Thyroid gland (tissue), 4 donors: ENCODE results near the gene TCEAL2. TPM values are rescaled to one million over a fixed set of nuclear protein-coding genes. Genes with fewer than 3 reads are reported as not detected.

Source experiments
- DNase-seq, 2 donors: peaks; one replicate each; pipeline ENCODE4 v3.0.0-alpha.2; 2019
- H3K27ac ChIP-seq, 3 donors: fragments of 200-600 bp; sonication (generic); 1 replicate in 2 of 3; 2 replicates in 1 of 3; pipeline ENCODE4 v1.5.1; 2016 to 2019; ENCODE audit warnings: mild to moderate bottlenecking in 1 of 3, moderate library complexity in 1 of 3
- H3K27me3 ChIP-seq: fragments of 200-600 bp; sonication (generic); one replicate; pipeline ENCODE4 v1.5.1; 2019
- H3K36me3 ChIP-seq, 2 donors: fragments of 200-600 bp; sonication (generic); one replicate each; pipeline ENCODE4 v1.5.1; 2016 to 2019
- H3K4me1 ChIP-seq, 2 donors: fragments of 200-600 bp; sonication (generic); one replicate each; pipeline ENCODE4 v1.5.1; 2017 to 2019
- H3K4me3 ChIP-seq, 3 donors: fragments of 200-600 bp; sonication (generic); replicated peaks in 1 of 3; 1 replicate in 2 of 3; 2 replicates in 1 of 3; pipeline ENCODE4 v1.5.1; 2016; ENCODE audit warnings: mild to moderate bottlenecking in 1 of 3
- H3K9me3 ChIP-seq: fragments of 200-600 bp; sonication (generic); one replicate; pipeline ENCODE4 v1.5.1; 2017
- POLR2A ChIP-seq, 2 donors: fragments of 450-650 bp; IDR thresholded peaks; one replicate each; pipeline ENCODE4 v1.6.1; 2017; ENCODE audit warnings: antibody characterized with exemption in 2 of 2, mild to moderate bottlenecking in 2 of 2, moderate library complexity in 1 of 2
- WGBS, 2 donors: methylation state at CpG; one replicate each; pipeline ENCODE4 v1.1.5; 2017; 5-methylcytosine and 5-hydroxymethylcytosine counted together
- intact Hi-C: fragments of 100-400 bp; cut with DNase I; formaldehyde crosslinking; loops from one replicate; pipeline ENCODE4 v1.15.1; 2023
- total RNA-seq, 4 donors: library from RNA; depleted of rRNA; stranded (reverse); fragments of >200 nt; gene quantifications; one replicate each; pipeline ENCODE4 v1.2.3, GENCODE V29; 2016
- TF ChIP-seq, protein P1 (sequence below), 6 experiments: fragments of 200-600 bp in 3 of 6; fragments of 450-650 bp in 3 of 6; sonication (generic) in 3 of 6; IDR thresholded peaks; one replicate each; pipeline ENCODE4 v1.5.1; 2016 to 2019; ENCODE audit warnings: antibody characterized with exemption in 6 of 6, mild to moderate bottlenecking in 2 of 6, inconsistent platforms in 1 of 6, moderate library complexity in 1 of 6

The TCEAL2 gene
- total RNA-seq, 4 donors from 2014 or later: 10.6 to 22.9 (median 17.0) TPM

DNA sequence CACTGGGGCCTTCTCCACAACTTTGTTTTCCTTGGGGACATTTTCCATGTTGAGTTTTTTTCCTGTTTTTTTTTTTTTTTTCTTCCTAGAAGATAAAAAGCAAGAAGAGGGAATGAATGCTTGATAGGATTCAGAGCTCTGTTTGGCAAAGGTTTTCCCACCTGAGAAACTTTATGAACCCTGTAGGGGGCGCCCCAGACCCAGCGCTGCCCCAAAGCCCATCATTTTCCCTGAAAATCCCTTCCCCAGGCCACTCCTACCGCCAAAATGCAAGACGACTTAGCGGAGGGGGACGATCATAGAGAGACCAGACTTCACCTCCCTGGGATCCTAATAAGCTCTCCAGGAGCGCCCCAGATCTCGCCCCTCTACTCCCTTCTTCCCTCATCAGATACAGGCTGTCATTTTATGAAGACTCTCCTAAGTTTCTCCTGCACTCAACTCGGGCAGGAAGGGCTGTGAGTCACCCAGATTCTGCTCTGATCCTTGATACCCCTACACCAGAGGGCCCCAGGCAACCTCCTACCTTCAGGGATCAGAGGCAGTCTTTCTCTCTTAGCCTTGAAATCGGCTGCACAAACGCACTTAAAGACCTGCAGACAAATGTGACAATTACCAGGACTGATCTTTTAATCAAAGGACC lies 28.9 kb downstream of the TCEAL2 start:
- Histone ChIP-seq H3K27ac (peak overlapping the region in 2 of 3 donors; percentile 65), H3K4me3 (no peak overlapping the region), H3K36me3 (no peaks in the 10 kb centered on the region), H3K27me3 (no peaks in the 10 kb centered on the region), H3K9me3 (no peaks in the 10 kb centered on the region), H3K4me1 (no peaks in the 10 kb centered on the region)
- 3 to 10% methylated on average over 8 to 11 of the region's 11 CpGs for WGBS, 2 donors
- intact Hi-C loops: no loop called here
- peak; percentile 22 to 32 for DNase-seq
- TF ChIP-seq, protein P1, sequence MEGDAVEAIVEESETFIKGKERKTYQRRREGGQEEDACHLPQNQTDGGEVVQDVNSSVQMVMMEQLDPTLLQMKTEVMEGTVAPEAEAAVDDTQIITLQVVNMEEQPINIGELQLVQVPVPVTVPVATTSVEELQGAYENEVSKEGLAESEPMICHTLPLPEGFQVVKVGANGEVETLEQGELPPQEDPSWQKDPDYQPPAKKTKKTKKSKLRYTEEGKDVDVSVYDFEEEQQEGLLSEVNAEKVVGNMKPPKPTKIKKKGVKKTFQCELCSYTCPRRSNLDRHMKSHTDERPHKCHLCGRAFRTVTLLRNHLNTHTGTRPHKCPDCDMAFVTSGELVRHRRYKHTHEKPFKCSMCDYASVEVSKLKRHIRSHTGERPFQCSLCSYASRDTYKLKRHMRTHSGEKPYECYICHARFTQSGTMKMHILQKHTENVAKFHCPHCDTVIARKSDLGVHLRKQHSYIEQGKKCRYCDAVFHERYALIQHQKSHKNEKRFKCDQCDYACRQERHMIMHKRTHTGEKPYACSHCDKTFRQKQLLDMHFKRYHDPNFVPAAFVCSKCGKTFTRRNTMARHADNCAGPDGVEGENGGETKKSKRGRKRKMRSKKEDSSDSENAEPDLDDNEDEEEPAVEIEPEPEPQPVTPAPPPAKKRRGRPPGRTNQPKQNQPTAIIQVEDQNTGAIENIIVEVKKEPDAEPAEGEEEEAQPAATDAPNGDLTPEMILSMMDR (IDR thresholded peaks at IDR 0.05): peak in 3 of 6 experiments; percentile 13 to 41 (median 33)
- no peak for TF ChIP-seq POLR2A (IDR thresholded peaks at IDR 0.05)

DNA sequence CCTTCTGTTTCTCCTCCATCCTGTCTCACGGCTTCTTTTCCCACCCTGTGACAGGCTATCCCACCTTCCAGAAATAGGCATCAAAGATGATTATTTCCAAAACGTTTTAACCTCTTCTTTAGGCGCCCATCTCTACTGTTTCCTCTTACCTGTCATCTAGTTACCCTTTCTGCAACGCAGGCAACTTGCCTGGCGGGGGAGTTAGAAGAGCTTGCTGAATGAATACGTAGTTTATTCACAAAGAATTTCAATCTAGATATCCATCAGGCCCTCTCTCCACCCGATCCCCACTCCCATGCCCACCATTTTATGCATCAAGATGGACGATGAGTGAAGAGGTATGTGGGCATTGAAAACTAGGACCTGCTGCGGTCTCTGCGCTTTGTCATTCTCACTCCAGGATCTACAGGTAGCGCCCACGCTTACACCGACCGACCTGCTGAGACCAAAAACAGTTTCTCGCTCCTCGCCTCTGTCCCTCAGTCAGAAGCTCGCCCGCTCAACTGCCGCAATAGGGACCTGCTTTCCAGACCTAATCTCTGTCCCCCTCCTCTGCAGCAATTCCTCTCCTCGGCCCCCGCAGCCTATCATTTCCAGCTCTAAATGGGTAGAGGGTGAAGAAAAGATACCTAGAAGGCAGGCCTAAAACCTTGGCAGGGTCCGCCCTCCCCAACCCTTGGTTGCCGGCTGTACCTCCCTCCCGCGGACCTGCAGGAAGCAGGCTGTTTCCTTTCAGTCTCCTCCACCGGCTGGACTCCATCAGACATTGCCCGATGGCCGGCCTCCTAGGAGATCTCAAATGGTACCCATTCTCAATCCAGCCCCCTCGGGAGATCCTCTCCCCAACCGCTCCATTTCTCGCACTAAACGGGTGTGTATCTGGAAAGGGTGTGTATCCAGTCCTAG lies 29.7 kb downstream of the TCEAL2 start:
- Histone ChIP-seq H3K4me3 (peak overlapping the region in 1 of 3 donors; percentile 30), H3K4me1 (no peaks in the 10 kb centered on the region), H3K27ac (peak overlapping the region; percentile 44 to 65 (median 65)), H3K36me3 (no peaks in the 10 kb centered on the region), H3K27me3 (no peaks in the 10 kb centered on the region), H3K9me3 (no peaks in the 10 kb centered on the region)
- 3 to 4% methylated on average over 19 to 21 of the region's 32 CpGs for WGBS, 2 donors
- intact Hi-C loops: no loop called here
- TF ChIP-seq, protein P1 (IDR thresholded peaks at IDR 0.05): no peak
- TF ChIP-seq POLR2A (IDR thresholded peaks at IDR 0.05): no peak
- peak; percentile 19 to 25 for DNase-seq

DNA sequence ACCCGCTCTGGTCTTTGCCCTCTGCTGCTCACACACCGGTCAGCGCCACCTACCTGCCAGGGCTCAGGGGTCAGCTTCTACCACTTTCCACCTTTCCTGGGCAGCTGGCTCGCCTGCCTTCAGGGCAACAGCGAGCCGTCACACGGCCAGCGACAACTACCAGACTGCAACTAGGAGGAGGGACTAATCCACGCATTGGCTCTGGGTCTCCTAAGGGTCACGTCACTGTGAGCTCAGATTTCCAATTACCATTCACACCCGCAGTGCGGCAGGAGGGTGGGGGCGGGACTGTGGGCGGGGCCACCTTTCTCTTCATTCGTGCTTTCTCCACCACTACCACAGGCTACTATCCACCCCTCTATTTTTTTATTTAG lies 30.3 kb downstream of the TCEAL2 start, which contains the start of gene BEX5:
TSS of gene BEX5 (minus strand) at position 172 of the 374 bp plus-strand sequence. CDS start 1,712 bp downstream, outside the sequence.
- H3K4me3 ChIP-seq: peak within 1 kb of the TSS in 1 of 3 donors; percentile 30
- H3K36me3 ChIP-seq: no peaks in the 10 kb centered on the region
- H3K27me3 ChIP-seq: no peaks in the 10 kb centered on the region
- intact Hi-C loops: no loop called here
- H3K4me1 ChIP-seq: no peaks in the 10 kb centered on the region
- H3K27ac ChIP-seq: peak within 1 kb of the TSS; percentile 44 to 65 (median 65)
- H3K9me3 ChIP-seq: no peaks in the 10 kb centered on the region
- peak; percentile 74 to 76 for DNase-seq
- WGBS, 2 donors: 0 to 1% methylated on average over 7 to 10 of the region's 15 CpGs
- TF ChIP-seq, protein P1 (IDR thresholded peaks at IDR 0.05): no peak
- peak in 1 of 2 donors; percentile 92 for TF ChIP-seq POLR2A (IDR thresholded peaks at IDR 0.05)

Other genes starting within 250 kb of the TCEAL2 start
- 10 to 100 TPM; 21.4 to 35.1 (median 32.4) TPM for gene ZMAT1, start 193.7 kb upstream of the TCEAL2 start, total RNA-seq
- gene TCEAL6, start 16.8 kb downstream of the TCEAL2 start, total RNA-seq: under 1 TPM in 1 of 4 donors, not detected in 3; 0.33 TPM
- 10 to 100 TPM; 10.1 to 22.8 (median 21.0) TPM for gene BEX5, start 30.3 kb downstream of the TCEAL2 start, total RNA-seq
- gene TCP11X1, start 89.6 kb downstream of the TCEAL2 start, total RNA-seq: not detected
- gene NXF2, start 121.5 kb downstream of the TCEAL2 start, total RNA-seq: not detected